PC-3 (cell line): ENCODE measurements around the gene GUCY2D.

Experiments used
- CTCF ChIP-seq: fragments of 300-600 bp; sonication (generic); conservative IDR thresholded peaks from 2 replicates; pipeline ENCODE4 v1.5.1; 2017; ENCODE audit warnings: antibody characterized with exemption, low read depth, mild to moderate bottlenecking, low read length
- EZH2 ChIP-seq: fragments of 300-600 bp; sonication (generic); IDR thresholded peaks from one replicate; pipeline ENCODE4 v1.6.1; 2017; ENCODE audit warnings: antibody characterized with exemption, mild to moderate bottlenecking, low read length; ENCODE audit not compliant: unreplicated experiment
- EZH2phosphoT487 ChIP-seq: fragments of 300-600 bp; sonication (generic); IDR thresholded peaks from 2 replicates; pipeline ENCODE4 v1.6.1; 2018; ENCODE audit warnings: mild to moderate bottlenecking, antibody characterized with exemption, low read length, borderline replicate concordance

- no peak for TF ChIP-seq EZH2
- TF ChIP-seq CTCF, result no peak
- no peak for TF ChIP-seq EZH2phosphoT487
Observed at GRCh38 chr17:7971651-7972050, 30.8 kb upstream of the GUCY2D start.
